ENCODE results near the gene VAC14. TPM values are rescaled to one million over a fixed set of nuclear protein-coding genes. Genes with fewer than 3 reads are reported as not detected.

The VAC14 gene
- polyA plus RNA-seq, 1 donor from 2014 or later: 8.6 TPM

GRCh38 chr16:70740174-70740913 lies 60.6 kb downstream of the VAC14 start:
- H3K4me2 ChIP-seq (ENCODE audit: low read length): no peak overlapping the region
- no peaks in the 10 kb centered on the region for H4K20me1 ChIP-seq (ENCODE audit: insufficient read depth)
- no peak overlapping the region for H3K27ac ChIP-seq (ENCODE audit: low read length)
- H3K4me3 ChIP-seq (ENCODE audit: low read length): no peak overlapping the region
- H3K9ac ChIP-seq (ENCODE audit: low read length): no peak overlapping the region
- H3K79me2 ChIP-seq (replicated peaks; ENCODE audit: insufficient read depth, low read length): no peaks in the 10 kb centered on the region
- no peaks in the 10 kb centered on the region for H3K9me2 ChIP-seq (ENCODE audit: insufficient read depth, low read length)
- no peak overlapping the region for H2AFZ ChIP-seq (ENCODE audit: low read depth, low read length)
- no peaks in the 10 kb centered on the region for H3F3A ChIP-seq (ENCODE audit: insufficient read depth, low read length, poor library complexity, severe bottlenecking)
- no peaks in the 10 kb centered on the region for H3K27me3 ChIP-seq (ENCODE audit: insufficient read depth, low read depth, low read length)
- H3K36me3 ChIP-seq (ENCODE audit: insufficient read depth, low read length): peaks cover 5% of the 10 kb centered on the region
- no peak for TF ChIP-seq EP300 (conservative IDR thresholded peaks at IDR 0.05; ENCODE audit: poor library complexity, severe bottlenecking)
- TF ChIP-seq TAF1 (IDR thresholded peaks at IDR 0.05; ENCODE audit: low read depth): no peak
- TF ChIP-seq REST (IDR thresholded peaks at IDR 0.05; ENCODE audit: borderline replicate concordance): no peak
- TF ChIP-seq CTCF (IDR thresholded peaks at IDR 0.05; ENCODE audit: poor library complexity, severe bottlenecking): no peak
- TF ChIP-seq RAD21 (conservative IDR thresholded peaks at IDR 0.05): no peak
- TF ChIP-seq POLR2AphosphoS5 (IDR thresholded peaks at IDR 0.05): no peak
- no peak for TF ChIP-seq EZH2 (IDR thresholded peaks at IDR 0.05; ENCODE audit: borderline replicate concordance, insufficient read depth, low read length, poor library complexity, severe bottlenecking)
- no peak for TF ChIP-seq MXI1 (conservative IDR thresholded peaks at IDR 0.05; ENCODE audit: poor library complexity, severe bottlenecking)
- TF ChIP-seq SMC3 (conservative IDR thresholded peaks at IDR 0.05; ENCODE audit: poor library complexity): no peak
- H3K9me3 ChIP-seq (ENCODE audit: low read length): no peaks in the 10 kb centered on the region

GRCh38 chr16:70739389-70739788 lies 61.6 kb downstream of the VAC14 start:
- Histone ChIP-seq H3K9me2 (ENCODE audit: insufficient read depth, low read length) (no peaks in the 10 kb centered on the region), H3K79me2 (replicated peaks; ENCODE audit: insufficient read depth, low read length) (no peaks in the 10 kb centered on the region), H3K9me3 (ENCODE audit: low read length) (no peaks in the 10 kb centered on the region), H3K4me2 (ENCODE audit: low read length) (no peak overlapping the region), H3K9ac (ENCODE audit: low read length) (no peak overlapping the region), H3K27ac (ENCODE audit: low read length) (no peak overlapping the region), H3K27me3 (ENCODE audit: insufficient read depth, low read depth, low read length) (no peaks in the 10 kb centered on the region), H2AFZ (ENCODE audit: low read depth, low read length) (no peak overlapping the region), H3K4me3 (ENCODE audit: low read length) (no peak overlapping the region), H4K20me1 (ENCODE audit: insufficient read depth) (no peaks in the 10 kb centered on the region), H3F3A (ENCODE audit: insufficient read depth, low read length, poor library complexity, severe bottlenecking) (no peaks in the 10 kb centered on the region), H3K36me3 (ENCODE audit: insufficient read depth, low read length) (peaks cover 5% of the 10 kb centered on the region)
- no peak for TF ChIP-seq POLR2AphosphoS5 (IDR thresholded peaks at IDR 0.05)
- no peak for TF ChIP-seq CTCF (IDR thresholded peaks at IDR 0.05; ENCODE audit: poor library complexity, severe bottlenecking)
- no peak for TF ChIP-seq RAD21 (conservative IDR thresholded peaks at IDR 0.05)
